ENCODE data around the gene THOC6.

Gene THOC6

DNA sequence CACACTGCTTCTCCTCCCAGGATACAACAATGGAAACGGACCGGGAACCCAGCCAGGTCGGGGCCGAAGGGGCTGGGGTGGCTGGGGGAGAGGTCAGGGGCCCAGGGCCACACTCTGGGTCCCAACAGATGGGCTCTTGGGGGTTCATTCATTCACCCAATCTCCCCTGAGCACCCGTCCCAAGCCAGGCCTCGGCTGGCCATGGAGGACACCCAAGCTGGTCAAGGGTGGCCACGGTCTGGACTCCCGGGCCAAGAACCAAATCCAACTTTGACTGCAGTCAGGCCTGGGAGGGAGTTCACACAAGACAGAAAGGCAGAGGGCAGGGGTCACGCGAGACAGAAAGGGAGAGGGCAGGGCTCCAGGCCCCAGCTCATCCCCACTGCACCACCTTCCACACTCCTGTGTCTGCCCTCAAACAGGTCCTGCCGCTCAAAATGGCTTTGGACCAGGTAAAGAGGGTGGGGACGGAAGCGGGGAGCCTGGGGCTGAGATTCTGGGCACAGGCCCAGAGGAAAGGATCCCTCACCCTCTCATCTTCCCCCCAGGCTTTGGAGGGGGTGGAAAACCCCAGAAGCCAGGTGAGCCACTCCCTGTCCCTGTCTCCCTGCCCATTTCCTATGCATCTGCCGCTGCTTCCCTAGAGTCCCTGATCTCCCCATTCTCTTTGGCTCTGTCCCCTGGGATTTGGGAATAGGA is 31.3 kb upstream of the THOC6 start:
- no peak for DNase-seq

DNA sequence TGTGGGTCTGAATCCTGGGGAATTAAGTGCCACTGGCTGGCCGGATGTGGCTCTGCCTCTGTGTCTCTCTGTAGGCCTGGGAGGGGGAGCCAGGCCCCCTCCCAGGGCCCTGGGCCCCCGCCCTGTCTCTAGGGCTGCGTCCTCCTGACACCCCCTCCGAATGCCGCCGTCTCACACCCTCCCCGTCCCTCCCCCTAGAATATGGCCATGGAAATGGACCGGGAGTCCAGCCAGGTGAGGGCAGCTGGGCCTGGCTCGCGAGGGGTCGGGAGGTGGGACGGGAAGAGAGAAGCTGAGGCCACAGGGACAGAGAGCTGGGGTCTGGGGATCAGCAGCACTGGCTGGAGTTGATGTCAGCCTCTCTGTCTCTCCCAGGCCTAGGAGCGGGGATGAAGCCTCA is 27.5 kb upstream of the THOC6 start:
- DNase-seq: no peak

DNA sequence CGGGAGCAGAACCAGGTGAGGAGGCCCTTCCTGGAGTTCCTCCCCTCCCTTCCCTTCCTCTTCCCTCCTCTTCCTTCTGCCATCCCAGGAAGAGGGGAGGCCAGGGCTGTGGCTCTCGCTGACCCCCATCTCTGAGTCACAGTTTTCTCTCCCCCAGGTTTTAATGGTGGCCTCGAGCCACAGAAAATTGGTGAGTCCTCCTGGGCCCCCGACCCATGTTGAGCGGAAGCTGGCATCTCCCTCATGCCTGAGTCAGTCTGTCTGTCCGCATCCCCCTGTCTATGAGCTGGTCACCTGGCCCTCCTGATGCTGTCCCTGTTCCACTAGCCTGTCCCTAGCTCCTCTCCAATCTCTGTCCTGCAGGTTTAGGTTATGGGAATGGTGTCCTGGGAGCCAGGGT is 23.9 kb upstream of the THOC6 start:
- no peak for DNase-seq

DNA sequence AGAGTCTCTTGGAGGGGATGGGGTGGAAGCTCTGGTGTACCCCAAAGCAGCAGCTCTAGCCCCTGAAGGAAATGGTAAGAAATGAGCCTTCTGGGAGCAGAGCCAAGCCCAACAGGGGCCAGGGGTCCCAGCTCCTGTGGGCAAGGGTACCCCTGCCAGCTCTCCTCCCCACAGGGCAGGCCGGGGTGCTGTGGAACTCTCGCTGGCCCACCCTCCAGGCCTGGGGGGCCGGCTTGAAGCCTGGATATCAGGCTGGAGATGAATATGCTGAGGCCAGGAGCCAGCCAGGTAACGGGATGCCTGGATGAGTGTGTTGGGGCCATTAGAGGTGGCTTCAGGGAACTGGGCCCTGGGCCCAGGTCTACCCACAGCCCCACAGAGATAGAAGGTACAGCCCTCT is 23.3 kb upstream of the THOC6 start:
- no peak for DNase-seq

DNA sequence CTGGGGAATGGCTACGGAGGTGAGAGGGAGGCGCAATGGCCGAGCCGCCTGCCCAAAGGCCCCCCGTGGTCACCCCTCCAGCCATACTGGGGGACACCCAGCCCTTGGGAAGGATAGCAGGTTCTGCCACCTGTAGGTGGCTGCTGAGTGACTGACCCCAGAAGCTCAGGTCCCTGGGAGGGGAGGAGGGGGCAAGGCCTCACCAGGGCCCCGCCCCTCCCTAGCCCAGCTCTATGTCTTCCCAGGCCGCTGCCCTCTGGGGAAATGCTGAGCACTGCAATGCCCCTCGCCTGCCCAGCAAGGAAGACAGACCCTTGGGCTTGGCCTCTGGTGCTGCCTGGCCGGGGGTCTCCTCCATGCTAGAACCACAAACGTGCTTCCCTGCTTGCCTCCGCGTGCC is 22.5 kb upstream of the THOC6 start:
- no peak for DNase-seq

DNA sequence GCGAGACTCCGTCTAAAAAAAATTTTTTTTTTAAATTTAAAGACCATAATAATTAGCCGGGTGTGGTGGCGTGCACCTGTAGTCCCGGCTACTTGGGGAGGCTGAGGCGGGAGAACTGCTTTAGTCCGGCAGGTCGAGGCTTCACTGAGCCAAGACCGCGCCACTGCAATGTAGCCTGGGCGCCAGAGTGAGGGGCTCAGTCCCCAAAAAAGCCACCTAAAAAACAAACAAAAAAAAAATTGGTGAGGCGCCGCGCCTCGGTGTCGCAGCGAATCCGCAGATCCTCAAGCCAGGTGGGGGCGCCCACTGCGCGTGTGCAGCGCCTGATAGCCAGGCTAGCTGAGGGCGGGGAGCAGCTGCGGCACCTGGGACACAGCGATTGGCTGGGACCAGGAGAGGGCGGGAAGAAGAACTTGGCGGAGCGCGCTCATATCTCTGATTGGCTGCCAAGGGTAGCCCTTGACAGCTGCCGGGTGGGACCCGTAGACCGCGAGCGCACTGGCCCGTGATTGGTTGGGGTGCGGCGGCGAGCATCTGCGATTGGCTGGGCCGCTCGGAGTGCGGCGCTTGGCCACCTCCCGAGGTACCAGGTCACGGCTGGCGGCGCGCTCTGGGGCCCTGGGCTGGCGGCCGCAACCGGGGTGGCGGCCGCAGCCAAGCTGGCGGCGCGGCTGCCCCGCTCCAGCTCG is 20.1 kb upstream of the THOC6 start:
- peak; percentile 96 for DNase-seq

DNA sequence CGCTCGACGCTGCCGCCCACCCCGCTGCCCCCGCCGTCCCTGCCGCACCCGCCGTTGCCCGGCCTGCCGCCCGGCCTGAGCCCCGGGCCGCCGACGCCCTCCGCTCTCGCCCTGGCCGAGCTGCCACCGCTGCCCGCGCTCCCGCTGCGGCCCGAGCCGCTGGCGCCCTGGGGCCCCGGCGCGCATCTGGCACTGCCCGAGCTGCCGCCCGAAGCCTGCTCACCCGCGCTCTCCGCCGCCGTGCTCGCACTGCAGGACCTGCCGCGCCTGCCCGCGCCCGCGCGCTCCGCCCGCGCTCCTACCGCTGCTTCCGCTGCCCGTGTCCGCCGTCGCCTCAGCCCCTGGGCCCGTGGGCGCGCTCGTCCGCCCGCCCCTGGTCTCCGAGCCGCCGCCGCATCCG is 19.5 kb upstream of the THOC6 start:
- no peak for DNase-seq

DNA sequence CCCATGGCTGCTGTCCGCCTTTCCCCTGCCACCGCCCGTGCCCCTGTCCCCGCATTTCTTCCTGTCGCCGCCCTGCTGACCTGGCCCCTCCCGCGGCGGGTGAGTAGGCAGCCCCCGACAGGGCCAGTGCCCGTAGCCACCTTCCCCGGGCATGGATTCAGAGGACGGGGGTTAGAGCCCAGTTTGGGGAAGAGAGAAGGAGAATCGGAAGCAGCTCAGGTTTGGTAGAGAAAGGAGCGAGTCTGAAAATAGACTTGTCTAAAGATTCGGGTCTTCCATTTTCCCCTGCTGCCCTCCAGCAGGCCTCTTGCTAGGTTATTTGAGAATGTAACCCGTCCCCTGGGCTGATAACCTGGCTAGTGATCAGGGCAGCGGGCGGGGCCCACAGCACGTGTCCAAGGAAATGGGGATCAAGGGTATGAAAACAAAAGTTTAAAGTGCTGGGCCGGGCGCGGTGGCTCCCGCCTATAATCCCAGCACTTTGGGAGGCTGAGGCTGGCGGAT is 19.0 kb upstream of the THOC6 start:
- DNase-seq: no peak

DNA sequence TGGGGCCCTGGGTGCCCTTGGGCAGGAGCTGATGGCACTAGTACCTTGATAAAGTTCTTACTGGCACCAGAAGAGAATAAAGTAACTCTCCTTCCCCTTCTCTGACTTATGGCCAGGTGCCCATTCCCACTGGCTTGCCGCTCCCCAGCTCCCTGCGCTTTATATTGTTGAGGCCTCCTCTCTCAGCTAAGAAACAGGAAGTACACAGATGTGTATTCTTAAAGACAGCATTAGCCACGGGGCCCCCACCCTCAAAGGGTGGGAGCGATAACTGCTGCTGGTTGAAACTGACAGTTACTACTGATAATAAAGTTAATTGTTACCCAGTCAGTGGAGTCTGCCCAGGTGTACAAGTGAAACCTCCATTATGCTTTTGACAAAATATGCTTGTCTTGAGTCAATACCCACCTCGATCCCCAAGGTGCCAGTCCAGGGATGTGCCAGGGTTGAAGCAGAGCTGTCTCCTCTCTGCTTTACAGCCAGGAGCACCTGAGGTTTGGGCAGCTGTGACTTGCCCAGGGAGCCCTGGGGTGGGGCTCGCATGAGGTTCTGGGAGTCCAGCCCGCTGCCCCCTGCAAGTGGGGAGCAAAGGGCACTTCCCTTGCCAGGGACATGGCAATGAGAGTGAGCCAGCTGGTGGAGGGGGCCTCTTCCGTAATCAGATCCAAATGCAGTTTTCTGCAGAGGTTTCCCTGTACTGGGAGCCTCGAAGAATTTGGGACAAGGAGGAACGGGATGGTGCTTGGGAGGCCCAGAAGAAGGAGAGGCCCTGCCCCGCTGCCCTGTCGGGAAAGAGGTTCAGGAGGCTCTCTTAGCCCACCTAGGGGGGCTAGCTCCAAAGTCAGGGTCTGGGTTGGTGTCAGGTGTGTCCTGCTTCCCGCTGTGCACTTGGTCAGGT is 16.5 kb upstream of the THOC6 start:
- DNase-seq: no peak

DNA sequence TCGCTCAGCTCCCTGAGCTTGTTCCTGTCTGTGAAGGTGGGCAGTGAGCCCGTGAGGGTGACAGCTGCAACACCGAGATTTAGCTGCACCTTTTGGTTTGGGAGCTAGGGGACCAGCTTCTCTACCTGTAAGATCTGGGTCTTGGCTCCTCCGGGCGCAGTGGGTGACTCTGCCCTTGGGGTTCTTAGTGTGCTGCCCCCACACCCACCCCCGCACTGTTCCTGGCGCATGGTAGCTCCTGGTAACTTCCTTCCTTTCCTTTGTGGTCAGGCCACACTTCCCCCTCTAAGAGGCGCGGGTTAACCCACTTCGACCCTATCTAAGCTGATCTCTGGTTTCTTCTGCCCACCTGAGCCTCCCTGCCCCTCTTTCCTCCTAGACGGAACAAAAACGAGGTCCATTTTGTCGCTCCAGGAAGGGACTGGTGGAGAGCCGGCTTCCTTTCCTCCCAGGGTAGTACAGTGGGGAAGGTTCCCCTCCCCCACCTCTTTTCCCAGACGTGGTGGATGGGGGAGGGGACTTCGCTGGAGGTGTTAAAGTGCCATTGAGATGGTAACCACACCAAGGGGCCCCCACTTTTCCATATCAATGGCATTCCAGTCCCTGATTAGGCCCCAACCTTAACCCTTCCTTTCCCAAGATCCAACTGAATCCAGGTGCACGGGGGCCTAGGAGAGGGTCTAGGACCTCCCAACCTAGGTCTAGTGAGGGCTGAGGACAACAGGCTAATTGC is 15.7 kb upstream of the THOC6 start:
- DNase-seq: no peak

DNA sequence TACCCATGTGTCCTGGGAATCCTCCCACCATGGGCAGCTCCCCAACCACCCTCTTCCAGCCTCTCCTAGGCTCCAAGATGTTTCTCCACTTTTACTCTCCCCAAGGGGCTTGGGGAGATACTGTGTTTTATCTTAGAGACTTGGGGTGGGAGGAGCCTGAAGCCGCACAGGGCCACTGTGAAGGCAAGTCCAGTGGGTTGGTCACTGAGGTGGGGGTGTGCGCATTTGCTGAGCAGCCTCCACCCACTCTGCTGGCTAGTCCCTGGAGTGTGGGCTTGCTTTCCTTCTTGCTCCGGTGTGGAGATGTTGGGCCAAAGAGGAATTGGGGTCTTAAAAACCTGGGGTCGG is 15.2 kb upstream of the THOC6 start:
- no peak for DNase-seq

DNA sequence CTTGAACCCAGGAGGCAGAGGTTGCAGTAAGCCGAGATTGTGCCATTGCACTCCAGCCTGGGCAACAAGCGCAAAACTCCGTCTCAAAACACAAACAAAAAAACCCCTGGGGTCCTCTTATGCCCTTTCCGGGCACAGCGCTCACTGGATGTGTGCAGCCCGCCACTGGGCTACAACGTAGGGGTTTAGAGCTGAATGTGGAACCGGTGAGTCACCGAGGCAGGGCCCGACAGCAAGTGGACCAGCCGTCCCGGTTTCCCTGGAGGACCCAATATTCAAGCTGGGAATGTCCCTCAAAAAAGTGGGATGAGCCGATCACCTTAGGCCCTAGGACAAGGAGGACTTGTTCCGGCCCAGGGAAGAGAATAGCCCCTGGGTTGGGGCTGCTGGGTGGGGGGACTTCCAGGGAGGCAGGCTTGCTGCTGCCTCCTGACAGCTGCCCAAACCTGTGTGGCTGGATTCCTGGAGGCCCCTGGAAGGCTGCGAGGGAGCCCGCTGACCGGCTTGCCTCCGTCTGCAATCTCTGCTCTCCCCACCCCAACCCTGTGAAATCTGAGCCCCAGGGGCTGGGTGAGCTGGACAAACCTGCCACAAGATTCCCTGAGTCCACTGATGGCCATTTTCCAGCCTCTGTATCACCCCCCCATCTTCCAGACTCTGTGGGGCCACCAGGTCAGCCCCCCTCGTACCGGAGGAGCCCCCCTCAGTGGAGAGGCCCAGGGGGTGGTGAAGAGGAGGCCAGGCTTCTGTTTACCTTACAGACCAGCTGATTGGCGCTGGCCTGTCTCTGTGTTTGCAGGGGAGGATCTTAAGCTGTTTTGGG is 14.1 kb upstream of the THOC6 start:
- no peak for DNase-seq

DNA sequence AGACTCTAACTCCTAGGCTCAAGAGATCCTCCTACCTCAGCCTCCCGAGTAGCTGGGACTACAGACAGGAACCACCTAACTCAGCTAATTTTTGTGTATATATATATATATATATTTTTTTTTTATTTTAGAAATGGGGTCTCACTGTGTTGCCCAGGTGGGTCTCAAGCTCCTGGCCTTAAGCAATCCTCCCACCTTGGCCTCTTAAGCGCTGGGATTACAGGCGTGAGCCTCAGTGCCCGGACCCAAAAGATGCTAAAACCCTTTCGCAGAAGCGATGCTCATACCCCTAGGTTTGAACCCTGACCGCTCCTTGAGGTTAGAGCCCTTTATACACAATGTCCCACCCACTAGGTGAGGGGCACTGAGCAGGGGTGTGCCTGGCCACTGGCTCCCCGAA is 13.3 kb upstream of the THOC6 start:
- no peak for DNase-seq

DNA sequence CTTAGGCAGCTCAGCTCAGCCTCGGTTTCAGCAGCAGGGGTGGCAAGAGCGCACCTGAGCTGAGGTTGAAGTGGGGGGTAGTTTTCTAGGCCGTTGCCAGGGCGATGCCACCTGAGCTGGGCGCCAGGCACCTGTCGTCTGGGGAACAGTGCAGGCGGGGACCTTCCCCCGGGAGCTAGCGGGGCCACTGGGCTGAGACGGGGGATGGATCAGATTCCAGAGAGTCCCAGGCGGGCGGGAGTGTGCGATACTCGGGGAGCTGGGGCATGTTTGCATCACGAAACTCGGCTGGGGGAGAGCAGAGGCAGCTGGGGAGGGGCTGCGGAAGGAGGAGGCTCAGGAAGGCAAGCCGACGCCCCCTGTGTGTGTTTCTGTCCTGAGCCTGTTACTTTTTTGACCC is 11.6 kb upstream of the THOC6 start:
- DNase-seq: no peak

DNA sequence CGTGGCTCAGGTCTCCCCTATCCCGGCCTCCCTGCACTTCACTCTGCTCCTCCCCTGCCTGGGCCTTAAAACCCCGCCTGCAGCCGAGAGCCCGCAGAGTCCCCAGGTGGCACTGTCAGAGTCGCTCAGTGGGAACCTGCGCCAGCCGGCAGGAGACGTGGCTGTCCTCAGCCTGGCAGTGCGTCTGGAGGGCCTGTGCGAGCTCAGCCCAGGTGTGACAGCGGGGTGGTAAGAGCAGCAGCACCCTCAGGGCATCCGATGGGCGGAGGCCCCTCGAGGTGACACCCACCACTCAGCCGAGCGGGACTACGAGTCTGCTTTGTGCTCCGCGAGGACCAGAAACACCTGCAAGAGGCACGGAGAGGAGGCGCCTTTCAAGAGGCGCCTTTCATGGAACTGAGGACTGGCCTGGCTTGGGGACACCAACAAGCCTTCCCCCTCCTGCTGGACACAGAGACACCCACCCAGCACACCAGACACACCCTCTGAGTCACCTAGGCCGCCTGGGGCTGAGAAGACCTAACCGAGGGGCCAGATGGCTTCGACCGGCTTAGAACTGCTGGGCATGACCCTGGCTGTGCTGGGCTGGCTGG is 10.9 kb upstream of the THOC6 start, which contains the start of gene CLDN9:
Gene CLDN9, plus strand, starts transcription at position 96 of the 593 bp plus-strand sequence. Its CDS starts 440 bp downstream, at position 536.
- DNase-seq: no peak

DNA sequence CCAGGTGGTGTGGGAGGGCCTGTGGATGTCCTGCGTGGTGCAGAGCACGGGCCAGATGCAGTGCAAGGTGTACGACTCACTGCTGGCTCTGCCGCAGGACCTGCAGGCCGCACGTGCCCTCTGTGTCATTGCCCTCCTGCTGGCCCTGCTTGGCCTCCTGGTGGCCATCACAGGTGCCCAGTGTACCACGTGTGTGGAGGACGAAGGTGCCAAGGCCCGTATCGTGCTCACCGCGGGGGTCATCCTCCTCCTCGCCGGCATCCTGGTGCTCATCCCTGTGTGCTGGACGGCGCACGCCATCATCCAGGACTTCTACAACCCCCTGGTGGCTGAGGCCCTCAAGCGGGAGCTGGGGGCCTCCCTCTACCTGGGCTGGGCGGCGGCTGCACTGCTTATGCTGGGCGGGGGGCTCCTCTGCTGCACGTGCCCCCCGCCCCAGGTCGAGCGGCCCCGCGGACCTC is 10.3 kb upstream of the THOC6 start:
- no peak for DNase-seq

DNA sequence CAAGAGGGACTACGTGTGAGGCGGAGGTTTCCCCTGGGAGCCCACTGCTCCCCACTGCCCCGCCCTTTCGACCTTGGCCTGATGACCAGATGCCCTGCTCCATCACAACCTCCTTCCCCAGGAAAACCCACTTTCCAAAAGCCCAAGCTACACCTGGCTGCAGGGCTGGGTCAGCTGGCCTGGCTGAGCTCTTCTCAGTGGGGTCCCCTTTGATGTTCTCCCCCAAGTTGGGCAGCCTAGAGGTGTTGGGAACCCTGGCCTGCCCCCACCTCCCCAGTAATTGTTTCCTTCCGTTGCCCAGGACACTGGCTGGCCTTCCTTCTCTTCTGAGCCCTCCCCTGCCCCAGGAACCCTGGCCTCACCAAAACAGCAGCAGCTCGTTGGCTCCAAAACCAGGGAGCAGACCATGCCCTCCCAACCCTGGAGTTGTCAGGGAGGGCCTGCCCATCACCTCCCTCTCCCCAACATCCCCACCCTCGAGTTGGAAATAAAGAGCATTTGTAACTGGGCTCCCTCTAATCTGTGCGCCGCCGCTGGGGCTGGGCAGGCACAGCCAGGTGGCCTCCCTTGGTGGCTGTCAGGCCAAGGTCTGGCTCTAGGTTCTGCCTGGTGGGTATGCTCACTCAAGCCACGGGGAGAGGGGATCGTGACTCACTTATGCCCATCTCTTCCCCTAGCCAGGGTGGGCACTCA is 9.7 kb upstream of the THOC6 start:
- DNase-seq: no peak

DNA sequence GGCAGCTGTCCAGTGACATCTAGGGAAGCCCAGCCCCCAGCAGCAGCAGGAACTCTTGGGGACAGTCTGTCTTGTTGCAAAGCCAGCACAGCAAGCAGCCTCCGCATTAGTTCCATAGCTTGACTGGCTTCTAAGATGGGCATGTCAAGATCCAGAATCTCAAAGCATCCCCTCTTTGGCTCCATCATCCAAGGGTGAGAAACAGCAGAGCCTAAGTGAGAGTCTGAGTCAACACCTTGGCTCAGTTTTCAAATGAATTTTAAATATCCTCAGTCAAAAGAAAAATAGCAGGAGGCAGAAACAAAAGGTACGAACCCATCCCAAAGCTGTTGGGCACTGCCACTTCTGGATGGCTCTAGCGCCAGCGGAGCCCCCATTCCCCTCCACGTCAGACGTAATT is 8.9 kb upstream of the THOC6 start:
- DNase-seq: no peak

DNA sequence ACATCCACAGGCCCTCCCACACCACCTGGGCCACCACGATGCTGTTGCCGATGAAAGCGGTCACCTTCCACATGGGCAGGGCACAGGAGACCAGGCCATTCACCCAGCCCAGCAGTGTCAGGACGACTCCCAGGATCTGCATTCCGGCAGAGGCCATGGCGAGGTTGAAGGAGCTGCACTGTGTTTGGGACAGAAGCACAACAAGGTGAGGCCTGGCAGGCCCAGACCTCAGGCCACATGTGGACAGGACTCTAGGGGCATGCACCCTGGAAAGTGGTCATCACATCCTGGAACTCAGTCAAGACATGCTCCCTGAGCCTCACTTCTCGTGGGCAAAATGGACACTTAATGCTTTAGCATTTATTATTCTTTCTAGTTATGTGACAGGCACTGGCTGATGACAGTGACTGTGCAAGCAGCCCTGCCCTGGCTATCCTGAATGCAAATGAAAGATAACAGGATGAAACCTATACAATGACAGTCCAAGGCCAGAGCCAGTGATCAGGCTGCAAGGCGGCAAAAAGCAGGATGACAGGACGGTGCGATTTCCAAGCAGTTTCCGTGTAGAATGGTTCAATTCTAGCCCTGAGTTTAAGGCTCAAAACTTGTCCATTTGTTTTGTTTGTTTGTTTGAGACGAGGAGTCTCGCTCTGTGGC is 7.8 kb upstream of the THOC6 start:
- DNase-seq: no peak

DNA sequence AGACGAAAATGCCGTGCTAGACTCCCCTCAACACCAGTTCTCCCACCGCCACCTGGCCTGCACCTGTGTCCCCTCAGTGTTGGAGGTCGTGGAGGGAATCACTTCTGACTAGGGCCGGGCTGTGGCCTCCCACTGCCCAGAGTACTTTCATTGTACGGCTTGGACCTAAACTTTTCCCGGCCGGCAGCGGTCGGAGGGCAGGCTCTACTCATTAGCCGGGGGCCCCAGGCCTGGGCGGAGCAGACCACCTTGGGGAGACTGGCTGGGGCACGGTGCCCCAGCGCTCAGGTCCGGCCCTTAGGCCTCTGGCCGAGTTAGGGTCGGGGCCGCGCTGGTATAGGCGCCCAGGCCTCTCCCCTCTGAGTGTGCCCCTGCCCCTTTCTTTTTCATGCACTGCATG is 6.5 kb upstream of the THOC6 start:
- DNase-seq: no peak
